Stimulated activated CD4-positive, alpha-beta T cell treated with anti-CD3 and anti-CD28 coated beads, Interleukin-12 subunit alpha, Interleukin-12 subunit beta, amount 100 ng/mL, for 24 hours (primary cell): Measurements from ENCODE around the gene HES3.

Experiments used
- DNase-seq, 2 experiments: peaks; one replicate each; pipeline ENCODE4 v3.0.0-alpha.2; 2020; ENCODE audit warnings: low read depth in 2 of 2

HES3 gene, protein sequence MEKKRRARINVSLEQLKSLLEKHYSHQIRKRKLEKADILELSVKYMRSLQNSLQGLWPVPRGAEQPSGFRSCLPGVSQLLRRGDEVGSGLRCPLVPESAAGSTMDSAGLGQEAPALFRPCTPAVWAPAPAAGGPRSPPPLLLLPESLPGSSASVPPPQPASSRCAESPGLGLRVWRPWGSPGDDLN

GRCh38 chr1:6243993-6244392, at the start of gene HES3:
Gene HES3 (plus strand): TSS chr1:6244179. CDS start chr1:6244366, 187 bp downstream.
- DNase-seq: no peak

DNA sequence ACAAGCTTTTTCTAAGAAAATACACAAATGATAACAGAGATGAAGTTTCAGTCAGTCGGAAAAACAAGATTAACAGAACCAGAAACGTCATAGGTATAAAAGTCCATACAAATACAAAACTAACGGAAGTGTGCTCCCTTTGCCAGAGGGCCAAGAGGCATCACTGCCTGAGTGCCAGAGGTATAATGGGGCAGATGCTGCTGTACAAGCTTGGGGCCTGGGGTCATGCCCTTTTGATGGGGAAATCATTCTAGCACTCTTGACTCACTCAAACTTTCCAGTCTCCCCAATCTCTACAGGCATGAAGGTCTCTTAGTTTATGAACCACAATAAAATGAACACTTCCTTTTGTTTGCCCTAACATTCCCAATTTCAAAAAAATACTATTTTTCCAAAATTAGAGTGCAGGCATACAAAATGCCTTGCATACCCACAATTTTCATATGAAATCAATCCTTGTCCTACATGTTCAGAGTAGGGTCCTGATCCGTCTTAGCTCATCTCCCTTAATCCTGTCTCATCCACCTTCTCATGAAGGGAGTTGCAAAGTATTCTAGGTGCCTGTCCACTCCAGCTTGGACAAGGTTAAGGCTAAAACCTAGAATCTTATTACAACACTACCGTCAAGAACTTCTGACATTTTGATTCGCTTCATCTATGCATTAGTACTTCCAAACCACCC, 46.1 kb upstream of the HES3 start:
- DNase-seq: no peak

DNA sequence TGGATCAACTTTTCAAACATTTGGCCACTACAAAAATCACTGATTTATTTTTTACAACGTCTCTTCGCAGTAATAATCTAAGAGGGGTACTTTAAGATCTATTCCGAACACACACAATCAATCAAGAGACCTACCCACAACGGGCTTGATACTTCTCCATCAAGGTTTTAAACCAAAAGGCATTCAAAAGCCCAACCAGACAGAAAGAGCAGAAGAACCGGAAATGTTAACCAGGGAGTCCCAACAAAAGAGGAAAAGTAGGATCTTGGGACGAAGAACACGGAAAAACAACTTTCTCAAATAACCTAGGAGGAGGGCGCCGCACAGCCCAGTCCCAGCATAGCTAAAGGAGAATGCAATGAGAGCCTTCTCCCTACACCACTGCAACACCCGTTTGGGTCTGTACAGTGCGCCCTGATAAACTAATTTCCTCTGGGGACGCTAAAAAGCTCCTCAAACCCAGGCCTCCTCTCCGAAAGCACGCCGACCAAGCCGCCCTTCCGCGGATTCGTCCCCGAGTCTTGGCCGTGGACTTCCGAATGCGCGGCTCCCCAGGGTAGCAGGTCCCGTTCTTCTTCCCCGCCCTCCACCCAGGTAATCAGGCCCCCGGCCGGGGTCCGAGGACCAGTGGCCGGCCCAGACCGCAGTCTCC, 45.2 kb upstream of the HES3 start:
- DNase-seq: no peak

- DNase-seq: peak; percentile 94 to 97
Observed at GRCh38 chr1:6199298-6200187, 44.4 kb upstream of the HES3 start, which contains the start of gene RPL22. Gene RPL22 (minus strand): TSS chr1:6199595. CDS start chr1:6199573, 22 bp downstream.

DNA sequence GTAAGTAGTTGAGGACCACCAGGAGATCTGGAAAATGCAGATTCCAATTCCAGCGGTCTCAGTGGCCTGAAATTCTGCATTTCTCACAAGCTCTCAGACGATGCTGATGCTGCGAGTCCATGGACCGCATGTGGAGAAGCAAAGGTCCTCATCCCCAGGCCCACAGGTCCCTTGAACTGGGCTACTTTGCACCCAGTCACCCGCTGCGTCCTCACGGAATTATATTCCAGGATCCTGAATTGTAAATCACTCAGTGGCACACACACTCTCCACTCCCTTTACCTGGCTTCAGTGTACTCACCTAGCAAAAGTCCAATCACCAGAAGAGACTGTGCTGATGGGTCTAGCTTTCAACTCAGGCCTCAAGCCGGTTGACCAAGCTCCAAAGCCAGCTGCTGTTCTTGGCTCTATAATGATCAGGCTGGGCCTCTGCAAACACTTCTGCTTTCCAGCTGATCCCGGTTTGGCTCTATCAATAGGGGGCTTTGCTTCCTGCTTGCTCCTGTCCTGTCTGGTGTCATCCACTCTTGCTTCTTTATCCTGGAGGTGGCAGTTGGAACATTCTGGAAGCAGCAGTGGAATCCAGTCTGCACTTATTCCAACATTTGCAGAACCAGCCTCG, 43.7 kb upstream of the HES3 start:
- DNase-seq: no peak

GRCh38 chr1:6202256-6202655, 41.7 kb upstream of the HES3 start:
- no peak for DNase-seq

DNA sequence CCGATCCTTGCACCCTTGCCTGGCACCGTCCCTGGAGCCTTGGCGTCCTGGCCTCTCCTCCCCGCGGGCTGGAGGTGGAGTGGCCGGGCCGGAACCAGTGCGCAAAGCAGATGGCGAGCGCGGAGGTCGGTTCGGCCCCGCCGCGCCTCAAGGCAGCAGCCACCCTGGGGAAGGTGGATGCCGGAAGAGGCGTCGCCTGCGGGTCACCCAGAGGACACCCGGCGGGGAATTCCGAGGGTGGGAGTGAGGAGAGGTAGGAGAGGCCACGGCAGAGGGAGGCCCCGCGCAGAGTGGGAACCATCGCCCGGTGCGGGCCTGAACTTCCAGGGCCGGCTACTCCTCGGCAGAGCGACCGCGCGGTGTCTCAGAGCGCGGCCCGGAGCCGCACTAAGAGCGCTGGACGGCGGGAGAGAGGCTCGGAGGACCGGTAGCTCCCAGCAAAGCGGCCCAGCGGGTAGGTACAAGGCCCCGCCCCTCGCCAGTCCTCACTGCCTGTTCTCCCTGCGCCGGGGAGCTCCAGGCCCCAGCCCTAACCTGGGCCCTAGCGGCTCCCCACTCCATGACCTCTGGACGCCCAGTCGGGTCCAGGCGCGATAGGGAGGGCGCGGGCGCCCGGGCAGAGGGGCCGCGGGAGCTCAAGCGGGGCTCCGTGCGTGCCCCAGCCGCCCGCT, 38.0 kb upstream of the HES3 start, which contains the start of gene RNF207:
RNF207 (plus strand) TSS at position 271 of the 671 bp plus-strand sequence. CDS start 417 bp downstream, outside the sequence.
- DNase-seq: peak; percentile 47 to 73

GRCh38 chr1:6206520-6206855, 37.5 kb upstream of the HES3 start:
- DNase-seq: no peak

DNA sequence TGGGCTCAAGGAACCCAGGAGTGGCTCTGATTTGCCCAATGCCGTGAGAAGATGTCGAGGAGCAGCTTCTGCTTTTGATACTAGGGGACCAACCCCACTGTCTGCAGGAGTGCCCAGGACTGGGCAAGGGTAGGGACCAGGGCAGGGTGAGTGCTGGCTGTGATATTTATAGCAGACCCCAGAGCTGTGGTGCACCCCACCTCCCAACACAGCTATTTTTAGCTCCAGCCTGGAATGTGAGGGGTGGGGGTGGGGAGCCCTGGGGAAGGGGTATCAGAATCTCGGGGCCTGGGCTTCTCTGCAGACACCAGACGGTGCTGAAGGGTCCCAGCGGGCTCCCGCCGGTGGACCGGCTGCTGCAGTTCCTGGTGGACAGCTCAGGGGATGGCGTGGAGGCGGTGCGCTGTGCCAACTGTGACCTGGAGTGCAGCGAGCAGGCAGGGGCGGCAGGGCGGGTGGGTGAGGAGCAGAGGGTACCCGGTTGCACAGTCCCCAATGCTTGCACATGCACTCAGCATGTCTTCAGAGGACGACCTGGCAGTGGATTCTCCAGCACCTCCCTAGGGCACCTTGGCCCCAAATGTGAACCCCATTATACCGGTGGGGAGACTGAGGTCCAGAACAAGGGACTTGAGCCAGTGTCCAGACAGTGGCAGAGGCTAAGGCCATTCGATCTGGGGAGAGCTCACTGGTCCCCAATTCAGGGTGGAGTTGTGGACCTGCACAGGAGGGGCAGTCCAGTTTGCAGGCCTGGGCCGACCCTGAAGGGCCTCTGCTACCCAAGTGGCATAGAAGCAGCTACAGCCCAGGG, 36.7 kb upstream of the HES3 start:
- DNase-seq: no peak

- DNase-seq: no peak
Observed at GRCh38 chr1:6207921-6208320, 36.1 kb upstream of the HES3 start.

DNA sequence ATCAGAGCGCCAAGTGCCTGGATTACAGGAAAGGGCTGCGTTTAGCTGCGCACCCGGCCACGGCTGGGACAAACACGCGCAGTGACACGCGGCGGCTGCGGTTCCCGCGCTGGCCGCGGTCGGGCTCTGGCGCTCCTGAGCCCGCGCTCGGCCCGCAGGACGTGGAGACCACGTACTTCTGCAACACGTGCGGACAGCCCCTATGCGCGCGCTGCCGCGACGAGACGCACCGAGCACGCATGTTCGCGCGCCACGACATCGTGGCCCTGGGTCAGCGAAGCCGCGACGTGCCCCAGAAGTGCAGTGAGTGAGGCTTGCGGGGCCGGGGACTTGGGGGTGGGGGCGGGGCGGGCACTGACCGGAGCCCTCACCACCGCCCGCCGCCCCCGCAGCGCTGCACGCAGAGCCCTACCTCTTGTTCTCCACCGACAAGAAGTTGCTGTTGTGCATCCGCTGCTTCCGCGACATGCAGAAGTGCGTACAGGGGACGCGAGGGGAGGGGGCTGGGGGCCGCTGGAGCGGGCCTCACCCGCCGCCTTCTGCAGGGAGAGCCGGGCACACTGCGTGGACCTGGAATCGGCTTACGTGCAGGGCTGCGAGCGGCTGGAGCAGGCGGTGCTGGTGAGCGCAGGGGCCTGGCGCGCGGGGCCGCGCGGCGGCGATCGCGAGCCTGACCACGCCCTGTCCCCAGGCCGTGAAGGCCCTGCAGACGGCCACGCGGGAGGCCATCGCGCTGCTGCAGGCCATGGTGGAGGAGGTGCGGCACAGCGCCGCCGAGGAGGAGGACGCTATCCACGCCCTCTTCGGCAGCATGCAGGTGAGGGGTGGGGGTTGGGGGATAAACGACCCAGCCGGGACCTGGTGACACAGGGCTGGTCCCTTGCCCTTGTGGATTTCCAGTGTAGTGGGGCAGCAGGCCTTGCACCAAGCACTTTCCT, 35.0 kb upstream of the HES3 start:
- no peak for DNase-seq

- no peak for DNase-seq
Observed at GRCh38 chr1:6209661-6210580, 34.1 kb upstream of the HES3 start.

DNA sequence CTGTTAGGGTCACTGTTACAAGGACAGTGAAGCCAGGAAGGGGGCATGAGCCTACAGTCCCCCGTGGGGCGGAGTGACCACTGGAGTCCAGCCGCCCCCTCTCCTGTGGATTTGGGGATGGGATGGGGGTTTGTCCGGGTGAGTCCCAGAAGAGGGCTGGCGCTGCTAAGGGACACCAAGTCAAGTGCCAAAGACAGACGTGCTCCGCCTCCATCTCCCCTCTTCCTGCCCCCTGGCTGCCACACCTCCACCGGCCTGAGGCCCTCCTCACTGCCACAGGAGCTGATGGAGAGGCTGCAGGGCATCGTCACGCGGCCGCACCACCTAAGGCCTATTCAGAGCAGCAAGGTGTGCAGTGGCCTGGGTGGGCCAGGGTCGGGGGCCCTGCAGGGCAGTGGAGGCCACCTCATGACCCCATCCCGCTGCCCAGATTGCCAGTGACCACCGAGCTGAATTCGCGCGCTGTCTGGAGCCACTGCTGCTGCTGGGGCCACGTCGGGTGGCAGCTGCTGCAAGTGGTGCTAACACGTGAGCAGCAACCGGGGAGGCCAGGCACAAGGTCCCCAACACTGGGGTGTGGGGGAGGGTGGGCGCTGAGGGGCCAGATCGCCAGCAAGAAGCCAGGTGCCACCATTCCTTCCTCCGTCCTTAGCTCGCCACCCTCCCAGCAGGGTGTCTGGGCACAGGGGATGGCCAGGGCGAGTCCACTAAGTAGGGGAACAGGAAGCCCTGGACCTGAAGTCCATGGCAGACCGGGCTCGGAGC, 33.2 kb upstream of the HES3 start:
- no peak for DNase-seq

DNA sequence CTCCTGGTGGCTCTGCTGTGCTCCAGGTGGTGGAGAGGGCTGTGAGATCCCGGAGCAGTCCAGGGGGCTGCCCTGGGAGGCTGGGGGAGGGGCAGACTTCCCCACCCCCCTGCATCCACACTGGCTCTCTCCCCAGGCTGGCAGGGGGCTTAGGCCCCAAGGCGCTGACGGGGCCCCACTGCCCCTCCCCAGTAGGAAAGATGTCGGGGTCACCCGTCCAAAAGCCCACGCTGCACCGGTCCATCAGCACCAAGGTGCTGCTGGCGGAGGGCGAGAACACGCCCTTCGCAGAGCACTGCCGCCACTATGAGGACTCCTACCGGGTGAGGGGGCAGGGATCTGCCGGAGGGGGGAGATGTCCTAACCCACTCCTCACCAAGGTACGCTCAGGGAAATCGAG, 32.2 kb upstream of the HES3 start:
- no peak for DNase-seq

DNA sequence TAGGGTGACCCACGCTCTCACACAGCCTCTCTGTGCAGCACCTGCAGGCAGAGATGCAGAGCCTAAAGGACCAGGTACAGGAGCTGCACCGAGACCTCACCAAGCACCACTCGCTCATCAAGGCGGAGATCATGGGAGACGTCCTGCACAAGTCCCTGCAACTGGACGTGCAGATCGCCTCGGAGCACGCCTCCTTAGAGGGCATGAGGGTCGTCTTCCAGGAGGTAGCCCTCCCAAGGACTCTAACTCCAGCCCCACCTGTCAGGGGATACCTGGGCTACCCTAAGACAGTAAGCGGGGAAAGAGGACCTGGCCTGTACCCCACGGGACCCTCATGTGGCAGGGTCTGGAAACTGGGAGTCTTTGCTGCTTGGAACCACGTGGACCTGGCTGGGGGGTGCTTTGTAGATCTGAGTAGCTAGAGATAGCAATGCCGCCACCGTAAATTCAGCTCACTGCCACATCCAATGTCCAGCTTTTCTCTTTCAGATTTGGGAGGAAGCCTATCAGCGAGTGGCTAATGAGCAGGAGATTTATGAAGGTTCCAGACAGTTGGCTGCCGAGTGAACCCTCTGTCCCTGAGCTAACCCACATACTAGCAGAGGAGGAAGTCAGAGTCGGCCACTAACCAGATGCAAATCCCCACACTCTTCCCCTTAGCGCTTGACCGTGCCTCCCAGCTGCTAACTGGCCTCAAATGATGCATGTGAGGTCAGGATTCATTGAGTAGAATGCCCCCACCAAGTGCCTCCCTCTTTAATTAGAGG, 31.6 kb upstream of the HES3 start:
- no peak for DNase-seq

DNA sequence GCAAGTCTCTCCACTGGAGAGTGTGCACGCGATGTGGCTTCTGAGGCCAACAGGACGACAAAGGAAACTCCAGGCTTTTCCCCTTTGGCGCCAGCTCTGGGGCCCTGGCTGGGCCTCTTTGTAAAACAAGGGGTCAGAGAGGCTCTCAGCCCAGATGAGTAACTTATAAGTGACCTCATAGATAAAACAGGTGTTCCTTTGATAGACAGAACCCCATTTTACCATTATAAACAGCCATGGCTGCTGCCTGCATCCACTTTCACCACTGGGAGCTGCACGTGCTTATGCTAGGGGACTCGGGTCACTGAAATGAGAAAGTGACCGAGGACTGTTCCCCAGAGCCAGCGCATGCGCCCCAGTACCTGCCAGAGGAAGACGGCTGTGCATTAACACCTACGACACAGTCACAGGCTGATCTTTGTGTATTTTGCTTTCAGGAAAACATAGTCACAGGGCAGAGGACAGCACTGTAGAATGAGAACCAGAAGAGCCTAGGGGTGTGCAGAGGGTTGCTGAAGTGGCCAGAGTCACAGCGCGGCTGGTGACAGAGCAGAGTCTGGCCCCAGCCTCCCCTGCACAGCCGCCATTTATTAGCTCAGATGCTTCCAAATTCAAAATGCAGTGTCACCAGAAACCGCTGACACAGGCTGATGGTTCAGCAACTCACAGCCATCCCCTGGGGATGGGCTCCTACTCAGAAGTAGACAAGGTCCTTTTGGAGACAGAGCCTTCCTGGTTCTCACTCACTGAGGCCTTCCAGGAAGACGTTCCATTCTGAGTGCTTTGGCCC, 25.4 kb upstream of the HES3 start:
- no peak for DNase-seq
